Measurements from ENCODE around the gene POU2AF3. TPM values are rescaled to one million over a fixed set of nuclear protein-coding genes. Genes with fewer than 3 reads are reported as not detected.

The POU2AF3 gene
- total RNA-seq, 1 experiment from 2014 or later: 3.0 TPM

- no peaks in the 10 kb centered on the region for H4K20me1 ChIP-seq (ENCODE audit: insufficient read depth)
- no peak overlapping the region for H3K4me3 ChIP-seq
- 0 out of 2 replicates have a peak overlapping the region, but pooled peaks have one; percentile 0 for H3K27ac ChIP-seq
- peaks cover 14% of the 10 kb centered on the region; the same call in 1 of the 2 replicates for H3F3A ChIP-seq (ENCODE audit: insufficient read depth, low read depth)
- H3K4me1 ChIP-seq (replicated peaks; ENCODE audit: insufficient read depth): peaks cover 64% of the 10 kb centered on the region
- no peak for DNase-seq
- no peaks in the 10 kb centered on the region for H3K9me3 ChIP-seq (ENCODE audit: insufficient read depth, low read depth)
- no TSS peak for BruUV-seq (replicated peaks)
- intact Hi-C loops (cut with micrococcal nuclease; ENCODE audit: unreplicated experiment): no loop called here
- no peak overlapping the region for H2AFZ ChIP-seq
- TF ChIP-seq CTCF (conservative IDR thresholded peaks at IDR 0.05) (no peak), EZH2 (IDR thresholded peaks at IDR 0.05; ENCODE audit: low read depth) (no peak)
- no peaks in the 10 kb centered on the region for H3K27me3 ChIP-seq (ENCODE audit: insufficient read depth, low read depth)
- peak overlapping the region; percentile 35 for H3K4me2 ChIP-seq
- ChIA-PET CTCF (no interaction called here), POLR2A (ENCODE audit: unreplicated experiment) (no interaction called here)
- H3K9me2 ChIP-seq (ENCODE audit: insufficient read depth): no peaks in the 10 kb centered on the region
- H3K36me3 ChIP-seq (ENCODE audit: low read depth): no peaks in the 10 kb centered on the region
- H3K79me2 ChIP-seq (ENCODE audit: low read depth): no peaks in the 10 kb centered on the region
Observed at GRCh38 chr11:111336062-111336461, 37.7 kb downstream of the POU2AF3 start.

DNA sequence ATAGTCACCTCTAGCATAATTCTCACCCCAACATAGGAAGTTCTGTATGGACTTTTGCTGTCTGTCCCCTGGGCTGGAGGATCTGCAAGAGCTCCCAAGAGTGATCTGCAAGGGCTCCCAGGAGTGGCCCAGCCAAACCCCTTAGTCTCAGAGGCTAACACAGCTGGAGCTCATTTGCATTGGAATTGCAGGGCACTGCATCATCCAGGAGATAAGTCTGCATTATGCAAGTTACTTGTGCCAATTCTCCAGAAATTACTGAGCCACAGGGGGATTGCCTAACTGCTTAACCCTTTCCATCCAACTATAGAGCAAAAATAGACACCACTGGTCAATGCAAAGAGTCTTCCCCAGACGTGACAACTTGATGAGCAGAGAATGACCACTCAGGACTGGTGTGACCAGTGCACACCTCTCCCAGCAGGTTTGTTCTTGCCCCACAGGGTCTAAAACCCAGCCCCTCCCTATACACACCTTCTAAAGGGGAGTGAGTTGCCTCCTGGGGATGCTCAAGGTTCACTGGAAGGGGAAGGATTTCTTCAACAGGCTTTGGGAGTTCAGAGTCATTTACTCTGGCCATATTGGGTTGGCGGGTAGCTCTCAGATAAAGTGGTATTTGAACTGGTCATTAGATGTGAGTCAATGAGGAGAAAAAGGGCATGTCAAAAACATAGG lies 38.4 kb downstream of the POU2AF3 start:
- Histone ChIP-seq H3K9me2 (ENCODE audit: insufficient read depth) (no peaks in the 10 kb centered on the region), H3K4me2 (peak overlapping the region; percentile 35), H3K9me3 (ENCODE audit: insufficient read depth, low read depth) (no peaks in the 10 kb centered on the region), H3K4me3 (no peak overlapping the region), H4K20me1 (ENCODE audit: insufficient read depth) (no peaks in the 10 kb centered on the region), H3K27me3 (ENCODE audit: insufficient read depth, low read depth) (no peaks in the 10 kb centered on the region), H3K4me1 (replicated peaks; ENCODE audit: insufficient read depth) (peaks cover 58% of the 10 kb centered on the region), H3F3A (ENCODE audit: insufficient read depth, low read depth) (peaks cover 13% of the 10 kb centered on the region; the same call in 1 of the 2 replicates), H3K79me2 (ENCODE audit: low read depth) (no peaks in the 10 kb centered on the region), H3K27ac (no peak overlapping the region), H3K36me3 (ENCODE audit: low read depth) (no peaks in the 10 kb centered on the region), H2AFZ (no peak overlapping the region)
- TF ChIP-seq CTCF (conservative IDR thresholded peaks at IDR 0.05): no peak
- TF ChIP-seq EZH2 (IDR thresholded peaks at IDR 0.05; ENCODE audit: low read depth): no peak
- BruUV-seq (replicated peaks): no TSS peak
- ChIA-PET CTCF (no interaction called here), POLR2A (ENCODE audit: unreplicated experiment) (no interaction called here)
- DNase-seq: peak in 1 of 2 experiments; percentile 79
- intact Hi-C loops (cut with micrococcal nuclease; ENCODE audit: unreplicated experiment): no loop called here

DNA sequence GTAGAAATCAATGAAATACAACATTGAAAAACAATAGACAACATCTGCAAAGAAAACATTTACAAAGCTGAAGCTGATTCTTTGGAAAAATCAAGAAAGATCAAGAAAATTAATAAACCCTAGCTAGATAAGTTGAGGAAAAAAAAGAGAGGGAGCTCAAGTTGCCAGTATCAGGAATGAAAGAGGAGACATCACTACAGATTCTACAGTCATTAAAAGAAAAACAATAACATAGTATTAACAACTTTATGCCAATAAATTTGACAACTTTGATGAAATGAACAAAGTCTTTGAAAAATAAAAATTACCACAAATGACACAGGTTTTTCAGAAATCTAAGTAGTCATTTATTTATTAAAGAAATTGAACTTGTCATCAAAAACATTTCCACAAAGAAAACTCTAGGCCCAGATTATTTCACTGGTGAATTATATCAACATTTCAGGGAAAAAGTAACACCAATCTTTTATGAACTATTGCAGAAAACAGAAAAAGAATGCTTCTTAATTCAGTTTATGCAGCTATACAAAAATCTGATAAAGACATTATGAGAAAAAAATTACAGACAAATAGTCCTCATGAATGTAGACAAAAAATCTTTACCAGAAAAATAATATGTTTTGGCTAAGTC lies 41.5 kb downstream of the POU2AF3 start:
- no peak overlapping the region for H3K27ac ChIP-seq
- intact Hi-C loops (cut with micrococcal nuclease; ENCODE audit: unreplicated experiment): no loop called here
- no peak for DNase-seq
- H3K4me1 ChIP-seq (replicated peaks; ENCODE audit: insufficient read depth): peaks cover 40% of the 10 kb centered on the region
- no peaks in the 10 kb centered on the region for H4K20me1 ChIP-seq (ENCODE audit: insufficient read depth)
- H2AFZ ChIP-seq: no peak overlapping the region
- H3K9me2 ChIP-seq (ENCODE audit: insufficient read depth): no peaks in the 10 kb centered on the region; the same call in 1 of the 2 replicates
- TF ChIP-seq CTCF (conservative IDR thresholded peaks at IDR 0.05) (no peak), EZH2 (IDR thresholded peaks at IDR 0.05; ENCODE audit: low read depth) (no peak)
- H3K27me3 ChIP-seq (ENCODE audit: insufficient read depth, low read depth): no peaks in the 10 kb centered on the region
- H3K9me3 ChIP-seq (ENCODE audit: insufficient read depth, low read depth): no peaks in the 10 kb centered on the region
- POLR2A ChIA-PET (ENCODE audit: unreplicated experiment): no interaction called here
- H3K79me2 ChIP-seq (ENCODE audit: low read depth): no peaks in the 10 kb centered on the region
- CTCF ChIA-PET: no interaction called here
- no peak overlapping the region for H3K4me2 ChIP-seq
- peaks cover 4% of the 10 kb centered on the region; the same call in 1 of the 2 replicates for H3F3A ChIP-seq (ENCODE audit: insufficient read depth, low read depth)
- BruUV-seq (replicated peaks): no TSS peak
- H3K4me3 ChIP-seq: no peak overlapping the region
- H3K36me3 ChIP-seq (ENCODE audit: low read depth): no peaks in the 10 kb centered on the region
